Stimulated activated CD8-positive, alpha-beta memory T cell treated with anti-CD3 and anti-CD28 coated beads, Interleukin-4, amount 100 ng/mL, for 24 hours (primary cell): Measurements from ENCODE around the gene MBP.

ENCODE experiments used
- DNase-seq: peaks from one replicate; pipeline ENCODE4 v3.0.0-alpha.2; 2020; ENCODE audit warnings: low read depth

MBP gene

DNA sequence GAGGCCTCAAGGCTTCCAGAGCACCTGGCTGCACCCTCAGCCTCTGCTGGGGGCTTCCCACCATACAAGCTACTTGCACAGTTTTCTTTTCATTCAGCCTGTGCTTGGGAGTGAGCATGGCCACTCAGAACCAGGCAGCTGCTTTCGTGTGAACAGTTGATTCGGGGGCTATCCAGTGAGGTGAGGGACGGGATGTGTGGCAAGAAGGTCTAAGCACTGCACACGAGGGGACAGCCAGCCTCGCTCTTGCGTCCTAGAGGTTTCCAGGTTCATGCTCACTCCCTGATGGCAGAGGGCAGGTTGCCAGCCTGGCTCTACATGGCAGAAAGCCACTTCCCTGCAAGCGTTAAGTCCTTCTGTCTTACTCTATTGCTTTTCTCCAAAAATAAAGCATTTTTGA lies 146.2 kb downstream of the MBP start:
- no peak for DNase-seq

DNA sequence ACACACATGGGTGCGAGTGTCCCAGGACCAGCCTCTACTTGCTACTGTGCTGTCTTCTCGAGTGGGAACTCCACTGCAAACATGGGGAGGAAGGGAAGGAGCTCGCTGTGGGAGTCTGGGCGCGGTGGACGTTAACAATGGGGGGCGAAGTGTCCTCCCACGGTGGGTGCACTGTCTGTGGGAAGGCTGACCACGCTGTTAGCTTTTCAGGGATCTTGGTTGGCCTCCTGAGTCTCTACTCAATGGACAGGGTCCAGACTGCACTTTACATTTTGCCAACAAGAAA lies 146.7 kb downstream of the MBP start:
- no peak for DNase-seq

DNA sequence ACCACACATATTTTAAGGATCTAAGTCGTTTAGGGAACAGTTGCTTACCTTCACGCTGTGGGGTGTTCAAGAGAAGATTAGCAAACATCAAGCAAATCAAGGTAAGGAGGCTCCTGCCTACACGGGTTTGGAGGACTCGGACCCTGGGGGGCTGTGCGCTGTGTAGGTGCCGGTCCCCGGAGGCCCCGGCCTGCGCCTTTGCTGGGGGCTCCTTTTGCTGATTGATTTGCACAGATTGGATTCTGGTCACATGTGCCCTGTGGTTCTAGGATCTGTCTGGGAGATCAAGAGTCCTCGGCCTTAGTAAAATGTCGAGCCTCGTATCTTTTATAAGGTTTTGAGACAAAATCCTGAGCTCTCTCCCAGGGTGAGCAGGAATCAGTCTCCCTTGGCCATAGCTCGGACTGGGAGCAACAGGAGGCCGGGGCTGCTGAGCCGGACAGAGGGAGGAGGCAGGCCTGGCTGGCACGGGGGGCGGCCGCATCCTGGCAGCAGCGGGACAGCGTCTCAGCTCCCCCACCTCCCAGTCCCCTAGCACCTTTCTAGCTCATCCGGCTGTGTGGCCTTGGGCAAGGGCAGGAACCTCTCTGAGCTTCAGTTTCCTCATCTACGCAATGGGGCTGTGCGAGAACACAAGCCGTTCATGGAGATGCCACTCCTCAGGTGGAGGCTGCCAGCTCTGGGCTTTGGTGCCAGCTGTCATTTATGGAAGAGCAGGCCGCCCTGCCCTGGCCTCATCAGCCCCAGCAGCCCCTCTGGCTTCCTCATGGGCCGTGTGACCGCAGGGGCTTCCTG lies 147.2 kb downstream of the MBP start:
- no peak for DNase-seq

DNA sequence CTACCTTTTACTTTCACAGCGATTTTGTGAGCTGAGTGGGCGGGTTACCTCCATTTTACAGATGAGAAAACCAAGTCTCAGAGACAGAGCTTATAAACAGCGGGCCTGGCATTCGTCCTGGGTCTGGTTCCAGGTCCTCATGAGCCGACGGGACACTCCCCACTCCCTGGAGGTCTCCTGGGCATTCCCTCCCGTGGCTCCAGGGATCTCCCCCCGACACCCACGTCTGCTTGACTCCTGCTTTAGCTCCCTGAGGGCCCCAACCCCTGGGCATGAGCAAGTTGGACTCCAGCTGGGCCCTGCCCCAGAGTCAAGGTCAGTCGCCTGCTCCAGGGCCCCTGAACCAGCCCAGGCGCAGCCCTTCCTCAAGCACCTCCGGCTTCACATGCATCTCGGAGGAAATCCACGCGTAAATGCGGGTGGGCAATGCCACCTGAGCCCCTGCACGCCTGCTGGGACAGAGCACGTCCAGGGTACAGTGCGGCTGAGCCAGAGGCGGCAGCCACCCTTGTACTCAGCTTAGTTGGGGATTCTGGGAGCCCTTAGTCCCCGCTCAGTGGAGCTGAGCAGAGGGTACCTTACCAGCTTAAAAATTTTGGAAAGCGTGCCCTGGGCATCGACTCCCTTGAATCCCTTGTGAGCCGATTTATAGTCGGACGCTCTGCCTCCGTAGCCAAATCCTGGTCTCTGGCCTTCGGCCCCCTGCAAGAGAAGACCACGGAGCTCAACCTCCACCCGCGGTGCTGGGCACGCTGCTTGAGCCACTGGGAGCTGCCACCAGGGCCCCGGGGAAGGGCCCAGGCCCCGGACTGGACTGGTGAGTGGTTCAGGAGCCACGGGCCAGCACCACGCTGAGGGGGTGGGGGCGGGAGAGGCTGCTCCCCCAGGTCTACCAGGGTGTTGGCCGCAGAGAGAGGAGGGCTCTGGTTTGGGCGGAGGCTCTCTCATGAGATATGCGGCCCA lies 148.1 kb downstream of the MBP start:
- no peak for DNase-seq

DNA sequence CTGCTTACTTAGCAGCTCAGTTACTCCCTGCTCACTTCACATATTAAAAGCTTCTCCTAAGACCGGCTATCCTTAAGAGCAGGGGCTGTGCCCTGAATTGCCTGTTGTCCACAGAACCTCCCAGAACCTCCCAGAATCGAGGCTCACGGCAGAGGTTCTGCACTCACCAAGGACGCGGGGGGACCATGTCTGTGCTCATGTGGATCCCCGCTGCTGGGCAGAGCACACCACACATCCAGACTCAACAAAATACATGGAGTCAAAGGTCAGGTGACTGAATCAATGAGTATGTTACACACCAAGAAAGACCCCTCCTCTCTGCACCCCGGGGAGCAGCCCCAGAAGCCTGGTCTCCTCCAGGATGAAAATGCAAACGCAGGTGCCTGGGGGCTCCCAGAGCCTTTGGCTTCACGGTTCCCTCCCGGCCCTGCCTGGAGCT lies 149.0 kb downstream of the MBP start:
- DNase-seq, result no peak

DNA sequence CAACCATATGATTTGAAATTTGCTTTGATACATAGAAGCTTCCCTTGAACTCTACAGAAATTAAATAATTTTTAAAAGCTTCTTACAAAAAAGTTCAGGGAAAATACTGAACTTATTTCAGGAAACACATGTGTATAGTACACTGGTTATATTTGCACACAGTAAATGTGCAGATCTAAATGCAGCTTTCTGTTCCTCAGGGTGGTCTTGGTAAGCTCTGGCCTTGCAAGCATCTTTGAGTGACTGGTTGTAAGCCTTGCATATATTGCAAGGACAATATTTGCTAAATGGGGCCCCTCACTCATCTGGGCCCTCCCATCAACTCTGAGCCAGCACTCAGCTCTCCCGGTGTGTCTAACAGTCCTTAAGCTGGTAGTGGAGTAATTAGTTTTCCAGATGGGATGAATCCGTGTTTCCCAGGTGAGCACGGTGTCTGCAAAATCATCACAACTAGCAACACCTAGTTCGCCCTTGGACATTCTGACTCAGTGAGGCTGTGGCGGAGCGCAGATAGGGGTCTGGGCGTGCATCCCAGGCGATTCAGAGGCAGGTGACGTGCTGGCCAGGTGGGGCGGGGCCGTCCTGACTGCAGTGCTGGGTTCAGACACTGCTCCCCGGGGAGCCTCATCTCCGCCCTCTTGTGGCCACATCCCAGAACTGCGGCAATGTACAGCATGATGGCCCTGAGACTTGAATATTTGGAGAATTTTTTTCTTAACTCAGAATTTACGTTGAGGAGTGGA lies 149.6 kb downstream of the MBP start:
- DNase-seq, result peak; percentile 80

DNA sequence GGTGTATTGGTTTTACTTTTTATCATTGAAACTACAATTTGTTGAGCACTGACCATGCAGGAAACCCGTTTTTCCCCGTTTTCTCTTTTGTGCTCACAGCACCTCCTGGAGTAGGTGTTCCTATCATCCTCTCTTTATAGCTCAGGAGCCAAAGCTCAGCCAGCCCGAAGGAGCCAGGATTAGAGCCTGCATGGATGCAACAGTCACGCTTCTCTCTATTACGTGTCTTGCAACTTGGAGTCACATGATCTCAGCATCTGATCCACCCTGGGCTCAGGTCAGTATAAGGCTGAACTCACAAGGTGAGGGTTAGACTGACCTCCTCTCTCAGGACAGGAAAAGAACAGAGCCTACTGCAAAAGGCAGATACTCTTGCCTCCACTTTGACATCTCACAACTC lies 150.5 kb downstream of the MBP start:
- no peak for DNase-seq

DNA sequence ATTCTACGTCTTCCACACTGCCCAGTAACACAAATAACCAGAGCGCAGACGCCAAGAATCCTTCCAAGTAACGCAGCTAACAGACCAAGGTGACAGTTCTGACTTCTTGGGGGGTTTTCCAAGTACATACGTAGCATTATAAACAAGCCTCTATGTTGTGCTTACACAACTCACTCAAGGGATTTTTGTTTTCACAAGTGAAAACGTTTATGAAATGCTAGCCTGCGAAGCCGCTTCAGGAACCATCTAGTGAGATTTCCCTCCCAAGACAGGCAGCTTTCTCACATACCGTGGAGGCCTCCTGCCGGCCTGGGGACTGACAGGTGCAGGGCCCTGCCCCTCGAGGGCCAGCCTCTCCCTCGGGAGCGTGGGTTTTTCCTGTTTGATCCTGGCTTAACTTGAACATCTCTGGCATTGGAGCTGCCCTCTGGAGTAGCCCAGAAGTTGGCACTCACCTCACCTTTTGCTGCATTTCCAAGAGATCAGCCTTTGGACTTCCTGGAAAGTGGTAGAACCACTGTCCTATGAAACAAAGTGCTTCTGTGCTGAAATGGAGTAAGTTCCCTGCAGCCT lies 151.1 kb downstream of the MBP start:
- no peak for DNase-seq

DNA sequence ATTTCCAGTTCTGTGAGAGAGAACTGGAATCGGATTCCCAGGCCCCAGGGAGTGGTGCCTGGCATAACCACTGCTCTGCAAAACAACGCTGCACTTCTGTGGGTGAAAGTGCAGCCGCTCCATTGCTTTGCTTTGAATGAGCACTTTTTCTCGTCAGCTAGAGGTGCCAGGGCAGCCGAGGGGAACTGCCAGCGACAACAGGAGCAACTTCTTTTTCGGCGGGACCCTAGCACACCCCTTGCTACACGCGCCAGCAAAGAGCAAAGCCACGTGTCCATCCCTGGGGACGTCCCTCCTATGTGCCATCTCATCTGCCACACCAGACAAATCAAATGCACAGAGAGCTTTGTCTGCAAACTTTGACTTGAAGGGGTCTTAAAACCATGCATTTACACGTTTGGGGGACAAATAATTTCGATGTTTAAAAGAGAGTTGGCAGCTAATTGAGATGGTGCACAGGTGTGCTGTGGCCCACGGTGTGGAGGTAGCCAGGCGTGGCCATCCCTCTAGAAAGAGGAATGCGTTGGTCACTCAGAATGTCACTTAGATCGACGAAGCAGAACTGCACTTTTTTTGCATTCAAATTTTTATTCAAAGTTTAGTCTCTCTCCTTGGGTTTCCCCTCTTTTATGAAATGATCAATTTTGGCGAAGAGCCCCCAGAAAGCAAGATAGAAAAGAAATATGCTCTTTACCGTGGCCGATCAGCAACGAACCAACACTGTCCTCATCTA lies 151.8 kb downstream of the MBP start:
- no peak for DNase-seq

DNA sequence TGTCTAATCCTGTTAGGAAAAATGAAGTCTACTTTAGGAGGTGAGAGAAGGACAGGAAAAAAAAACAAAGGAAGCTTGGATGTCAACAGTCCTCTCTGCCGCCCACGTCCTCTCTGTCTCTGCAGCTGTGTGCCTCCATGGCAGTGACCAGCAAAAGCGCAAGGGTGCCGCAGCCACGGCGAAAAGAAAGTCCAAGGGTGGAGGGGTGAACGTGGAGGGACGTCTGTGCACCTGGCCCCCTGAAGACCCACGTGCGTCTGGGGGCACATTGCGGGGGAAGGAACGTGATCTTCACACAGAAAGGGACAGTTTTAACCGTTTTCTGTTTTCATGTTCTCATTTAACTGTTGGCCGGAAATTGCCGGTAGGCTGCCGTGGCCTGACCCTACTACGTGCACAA lies 152.7 kb downstream of the MBP start:
- DNase-seq, result no peak

DNA sequence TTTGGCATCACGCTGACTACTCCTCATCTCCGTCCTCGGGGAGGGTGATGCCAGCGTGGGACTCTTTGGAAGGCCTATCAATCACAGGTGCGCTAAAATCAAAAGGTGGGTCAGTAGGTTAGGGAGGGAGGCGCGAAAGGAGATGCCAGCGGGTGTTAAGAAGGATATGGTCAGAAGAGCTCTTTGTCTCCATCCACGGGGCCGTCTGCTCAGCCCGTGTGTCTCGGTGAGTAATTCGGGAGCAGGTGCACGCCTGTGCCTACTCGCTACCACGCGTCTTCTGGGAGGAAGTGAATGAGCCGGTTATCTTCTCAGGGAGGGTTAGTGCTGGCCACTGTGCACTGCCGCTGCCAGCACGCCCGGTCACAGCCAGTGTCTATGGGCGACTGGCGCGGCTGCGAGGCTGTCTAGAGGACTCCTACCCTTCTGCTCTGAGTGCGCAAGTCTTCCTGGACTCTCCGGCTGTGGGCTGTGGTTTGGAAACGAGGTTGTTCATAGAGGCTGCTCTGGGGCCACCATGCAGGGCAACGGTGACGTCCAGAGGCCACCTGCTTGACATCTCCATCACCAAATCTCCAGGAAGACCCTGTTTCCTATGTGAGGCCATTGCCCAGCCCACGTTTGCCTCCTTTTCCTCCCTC lies 153.4 kb downstream of the MBP start:
- DNase-seq, result no peak

DNA sequence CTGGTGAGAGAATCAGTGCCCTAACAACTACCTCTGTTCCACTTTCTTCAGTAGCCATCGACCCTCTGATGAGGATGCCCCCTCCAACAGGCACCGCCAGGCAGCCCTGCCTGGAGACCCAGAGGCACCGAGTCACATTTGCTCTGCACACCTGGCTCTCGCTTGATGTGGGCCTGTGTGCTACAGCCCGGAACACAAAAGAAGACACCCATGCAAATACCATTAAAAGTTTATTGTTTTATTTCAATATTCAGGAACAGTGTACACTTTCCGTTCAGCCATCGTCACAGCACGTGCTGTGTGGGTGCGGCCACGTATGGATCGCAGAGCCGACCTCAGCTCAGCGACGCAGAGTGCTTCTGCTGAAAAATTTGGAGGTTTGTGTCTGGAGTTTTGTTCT lies 154.0 kb downstream of the MBP start:
- no peak for DNase-seq

DNA sequence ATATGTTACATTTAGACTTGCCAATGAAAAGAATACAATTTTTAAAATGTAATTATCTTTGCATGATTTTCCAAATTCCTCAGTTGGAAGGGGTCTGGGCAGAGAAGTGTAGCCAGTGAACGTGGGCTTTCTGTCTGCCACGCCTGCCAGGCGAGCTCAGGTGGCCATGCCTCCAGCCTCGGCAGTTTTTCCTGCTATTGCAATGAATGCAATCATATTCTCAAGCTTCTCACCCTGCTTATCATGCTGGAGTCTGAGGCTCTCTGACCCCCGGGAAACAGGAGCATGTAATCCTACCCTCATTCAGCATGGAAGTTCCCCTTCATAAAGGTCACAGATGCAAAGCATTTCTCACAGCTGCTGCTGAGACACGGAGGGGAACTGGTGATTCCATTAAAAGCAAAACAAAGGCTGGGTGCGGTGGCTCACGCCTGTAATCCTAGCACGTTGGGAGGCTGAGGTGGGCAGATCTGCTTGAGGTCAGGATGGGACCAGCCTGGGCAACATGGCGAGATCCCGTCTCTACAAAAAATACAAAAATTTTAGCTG lies 154.8 kb downstream of the MBP start:
- no peak for DNase-seq

DNA sequence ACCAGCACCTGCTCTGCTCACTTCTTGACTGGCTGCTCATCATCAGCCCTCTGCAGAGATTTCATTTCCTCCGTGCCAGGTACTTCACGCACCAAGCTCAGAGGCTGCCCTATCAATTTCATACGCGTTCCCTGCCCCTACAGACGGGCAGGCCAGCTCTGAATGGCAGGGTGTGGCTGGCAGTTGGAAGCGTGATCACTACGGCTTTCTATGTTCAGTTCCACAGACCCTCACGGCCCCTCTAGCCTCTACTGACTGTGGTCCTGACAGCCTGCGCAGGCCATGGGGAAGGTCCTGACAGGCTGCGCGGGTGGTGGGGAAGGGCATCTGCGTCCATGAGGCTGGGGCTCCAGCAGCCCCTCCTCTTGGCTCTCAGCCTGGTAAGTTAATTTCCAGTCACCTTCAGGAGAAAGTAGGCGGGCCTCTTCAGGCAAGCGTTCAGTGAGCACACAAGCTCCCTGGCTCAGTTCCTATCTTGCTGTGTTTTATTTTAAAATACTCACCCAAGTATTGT lies 155.4 kb downstream of the MBP start:
- no peak for DNase-seq

DNA sequence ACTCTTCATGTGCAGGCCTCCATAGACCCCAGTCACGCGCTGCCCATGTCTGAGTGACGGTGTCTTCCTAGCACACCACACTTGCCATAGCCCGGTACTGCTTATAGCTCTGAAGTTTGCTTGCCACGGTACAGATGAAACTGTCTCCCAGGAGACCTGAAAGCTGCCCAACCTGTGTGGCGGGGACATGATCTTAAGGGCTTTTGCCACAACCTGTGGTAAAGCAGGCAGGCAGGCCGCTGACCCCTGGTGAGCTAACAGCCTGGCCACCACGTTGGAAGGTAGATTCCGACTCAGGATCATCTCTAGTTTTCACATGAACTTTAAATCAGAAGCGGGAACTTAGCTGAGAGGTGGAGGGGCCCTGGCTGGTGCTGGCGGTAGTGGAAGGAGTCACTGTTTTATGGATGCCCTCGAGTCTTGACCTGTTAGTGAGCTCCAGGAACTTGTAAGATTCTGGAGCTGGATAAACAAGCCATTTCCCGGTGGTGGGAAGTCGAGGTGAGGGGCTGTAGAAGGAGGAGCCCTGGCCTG lies 156.9 kb downstream of the MBP start:
- DNase-seq, result no peak

DNA sequence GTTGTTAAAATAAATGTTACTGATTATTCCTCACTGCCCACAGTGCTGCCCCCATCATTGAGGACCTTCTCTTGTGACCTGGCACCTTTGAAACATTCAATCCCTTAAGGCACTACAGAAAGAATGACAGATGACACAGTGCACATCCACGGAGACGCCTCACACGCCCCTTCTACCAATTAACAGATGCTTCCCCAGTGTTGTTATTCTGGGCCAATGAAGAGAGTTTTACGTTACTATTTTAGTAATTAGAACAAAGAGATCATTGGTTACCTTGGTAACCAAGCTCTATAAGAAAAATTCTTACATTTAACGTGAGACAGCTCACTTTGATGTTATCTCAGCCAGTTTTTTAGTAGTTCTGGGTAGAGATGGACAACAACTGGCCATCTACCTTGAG lies 158.2 kb downstream of the MBP start:
- no peak for DNase-seq

DNA sequence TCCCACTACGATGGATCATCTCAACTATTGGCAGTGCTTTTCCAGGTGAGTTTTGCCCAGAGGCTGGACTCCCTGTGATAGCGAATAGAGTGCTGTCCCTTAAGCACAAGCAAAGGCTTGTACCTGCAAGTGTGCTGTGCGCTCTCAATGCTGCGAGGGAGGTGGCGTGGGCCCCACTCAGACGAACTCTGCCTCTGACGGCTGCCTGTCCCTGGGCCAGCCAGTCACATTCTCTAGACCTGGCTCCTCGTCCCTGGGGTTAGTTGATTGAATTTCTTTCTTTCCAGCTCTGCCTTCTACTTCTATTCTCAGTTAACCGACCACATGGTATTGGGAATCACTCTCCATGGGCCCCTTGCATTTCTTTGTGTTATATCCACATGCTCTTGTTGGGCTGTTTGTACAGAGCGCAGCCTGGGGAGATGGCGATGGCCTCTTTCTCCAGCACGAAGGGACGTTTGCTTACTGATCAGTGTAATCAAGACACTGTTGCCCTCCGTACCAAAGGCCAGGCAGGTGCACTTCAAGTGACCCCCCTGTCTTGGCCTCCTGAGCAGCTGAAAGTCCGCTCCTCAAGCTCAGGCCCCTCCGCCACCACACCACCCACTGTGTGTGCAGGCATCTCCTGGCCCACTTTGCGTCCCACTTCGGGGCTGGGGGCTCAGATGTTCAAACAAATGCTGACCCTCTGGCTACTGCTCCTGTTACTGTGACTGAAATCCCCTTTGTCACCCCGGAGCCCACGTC lies 158.9 kb downstream of the MBP start:
- DNase-seq, result no peak

DNA sequence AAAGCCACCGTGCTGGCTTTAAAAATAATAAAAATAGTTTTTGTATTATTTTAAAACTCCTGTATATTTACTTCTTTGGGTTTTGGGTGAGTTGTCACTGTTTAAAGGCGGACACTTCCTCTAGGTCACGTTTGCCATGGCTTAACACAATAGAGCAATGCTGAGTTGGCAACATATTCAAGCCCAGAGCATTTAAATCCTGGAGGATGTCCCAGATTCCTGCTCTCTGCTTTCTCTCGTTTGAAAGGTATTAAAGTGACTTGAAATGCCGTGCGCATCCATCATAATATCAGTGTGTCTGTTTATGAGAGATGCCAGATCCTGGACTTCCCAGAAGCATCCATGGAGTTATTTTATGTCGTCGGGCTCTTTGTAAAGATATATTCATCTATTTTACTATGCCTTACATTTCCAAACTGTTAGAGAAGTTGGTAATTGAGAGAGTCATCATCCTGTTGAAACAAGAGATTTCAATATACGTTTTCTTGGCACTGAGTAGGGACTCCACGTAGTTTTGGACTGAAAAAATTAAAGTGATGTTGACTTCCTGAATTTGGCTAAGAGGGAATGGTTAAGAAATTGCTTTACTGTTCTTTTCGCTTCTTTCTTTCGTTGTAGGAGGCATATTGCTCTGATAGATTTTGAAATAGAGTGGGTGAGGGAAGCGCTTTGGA lies 159.6 kb downstream of the MBP start:
- no peak for DNase-seq

DNA sequence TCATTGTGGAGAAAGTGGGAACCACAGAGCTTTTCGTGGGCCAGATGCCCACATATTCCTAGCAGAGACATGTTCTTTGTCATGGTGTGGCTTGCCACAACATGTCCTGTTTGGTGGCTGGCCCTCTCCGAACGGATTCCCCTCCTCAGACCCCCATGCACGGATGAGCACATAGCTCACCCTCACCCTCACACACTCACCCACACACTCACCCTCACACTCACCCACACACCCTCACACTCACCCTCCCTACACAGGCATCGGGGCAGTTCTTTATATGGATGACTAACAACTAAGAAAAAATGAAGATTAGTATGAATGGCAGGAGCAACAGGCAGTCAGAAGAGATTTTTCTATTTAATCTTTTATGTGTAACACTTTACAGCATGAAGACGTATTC lies 160.3 kb downstream of the MBP start:
- no peak for DNase-seq
